ENCODE results near the gene ANKH. TPM values are rescaled to one million over a fixed set of nuclear protein-coding genes. Genes with fewer than 3 reads are reported as not detected.

ANKH gene
- total RNA-seq, 2 donors from 2014 or later: 177 to 205 TPM

- ATAC-seq (ENCODE audit: insufficient number of reproducible peaks, low FRiP score, low read depth): no peak
- no peaks in the 10 kb centered on the region for H3K27me3 ChIP-seq (replicated peaks; ENCODE audit: insufficient read depth)
- no peak for DNase-seq (ENCODE audit: low spot score)
- peaks cover 22% of the 10 kb centered on the region for H3K36me3 ChIP-seq
- TF ChIP-seq, protein P1, sequence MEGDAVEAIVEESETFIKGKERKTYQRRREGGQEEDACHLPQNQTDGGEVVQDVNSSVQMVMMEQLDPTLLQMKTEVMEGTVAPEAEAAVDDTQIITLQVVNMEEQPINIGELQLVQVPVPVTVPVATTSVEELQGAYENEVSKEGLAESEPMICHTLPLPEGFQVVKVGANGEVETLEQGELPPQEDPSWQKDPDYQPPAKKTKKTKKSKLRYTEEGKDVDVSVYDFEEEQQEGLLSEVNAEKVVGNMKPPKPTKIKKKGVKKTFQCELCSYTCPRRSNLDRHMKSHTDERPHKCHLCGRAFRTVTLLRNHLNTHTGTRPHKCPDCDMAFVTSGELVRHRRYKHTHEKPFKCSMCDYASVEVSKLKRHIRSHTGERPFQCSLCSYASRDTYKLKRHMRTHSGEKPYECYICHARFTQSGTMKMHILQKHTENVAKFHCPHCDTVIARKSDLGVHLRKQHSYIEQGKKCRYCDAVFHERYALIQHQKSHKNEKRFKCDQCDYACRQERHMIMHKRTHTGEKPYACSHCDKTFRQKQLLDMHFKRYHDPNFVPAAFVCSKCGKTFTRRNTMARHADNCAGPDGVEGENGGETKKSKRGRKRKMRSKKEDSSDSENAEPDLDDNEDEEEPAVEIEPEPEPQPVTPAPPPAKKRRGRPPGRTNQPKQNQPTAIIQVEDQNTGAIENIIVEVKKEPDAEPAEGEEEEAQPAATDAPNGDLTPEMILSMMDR (IDR thresholded peaks at IDR 0.05): no peak
- H3K4me3 ChIP-seq: no peak overlapping the region
- H3K27ac ChIP-seq: peak overlapping the region; percentile 59 to 66
- H3K4me1 ChIP-seq (ENCODE audit: control insufficient read depth in 1 of 2, low read depth in 2 of 2): peaks cover 34 to 67% of the 10 kb centered on the region in 2 donors
- no peaks in the 10 kb centered on the region for H3K9me3 ChIP-seq
These were observed 131.6 kb downstream of the ANKH start for GRCh38 chr5:14739981-14740380.

- DNase-seq (ENCODE audit: low spot score) (no peak), ATAC-seq (ENCODE audit: insufficient number of reproducible peaks, low FRiP score, low read depth) (peak; percentile 37)
- no peaks in the 10 kb centered on the region for H3K27me3 ChIP-seq (replicated peaks; ENCODE audit: insufficient read depth)
- H3K4me3 ChIP-seq: no peak overlapping the region
- peaks cover 25% of the 10 kb centered on the region for H3K36me3 ChIP-seq
- no peaks in the 10 kb centered on the region for H3K9me3 ChIP-seq
- H3K4me1 ChIP-seq (ENCODE audit: control insufficient read depth in 1 of 2, low read depth in 2 of 2): peaks cover 34 to 65% of the 10 kb centered on the region in 2 donors
- TF ChIP-seq, protein P1 (IDR thresholded peaks at IDR 0.05): no peak
- H3K27ac ChIP-seq: peak overlapping the region; percentile 59 to 66
These were observed 132.0 kb downstream of the ANKH start for GRCh38 chr5:14739538-14739937.

DNA sequence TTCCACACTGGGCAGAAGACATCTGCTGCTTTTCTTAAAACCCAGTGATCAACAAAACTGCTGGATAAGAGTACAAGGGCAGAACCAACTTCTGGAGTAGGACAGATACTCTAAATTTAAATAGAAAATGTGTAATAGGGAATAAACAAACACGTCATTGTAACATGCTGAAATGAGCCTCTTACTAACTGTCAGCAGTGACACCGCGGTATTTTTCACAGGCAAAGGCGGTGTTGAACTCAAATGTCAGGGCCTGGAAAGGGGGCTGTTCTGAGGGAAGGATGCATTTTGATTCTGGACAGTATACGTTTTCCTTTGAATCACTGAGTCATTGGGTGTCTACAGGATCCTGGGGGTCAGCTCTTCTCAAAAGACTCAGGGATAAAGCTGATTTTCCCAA, 133.5 kb downstream of the ANKH start:
- DNase-seq (ENCODE audit: low spot score) (no peak), ATAC-seq (ENCODE audit: insufficient number of reproducible peaks, low FRiP score, low read depth) (no peak)
- peaks cover 31% of the 10 kb centered on the region for H3K36me3 ChIP-seq

DNA sequence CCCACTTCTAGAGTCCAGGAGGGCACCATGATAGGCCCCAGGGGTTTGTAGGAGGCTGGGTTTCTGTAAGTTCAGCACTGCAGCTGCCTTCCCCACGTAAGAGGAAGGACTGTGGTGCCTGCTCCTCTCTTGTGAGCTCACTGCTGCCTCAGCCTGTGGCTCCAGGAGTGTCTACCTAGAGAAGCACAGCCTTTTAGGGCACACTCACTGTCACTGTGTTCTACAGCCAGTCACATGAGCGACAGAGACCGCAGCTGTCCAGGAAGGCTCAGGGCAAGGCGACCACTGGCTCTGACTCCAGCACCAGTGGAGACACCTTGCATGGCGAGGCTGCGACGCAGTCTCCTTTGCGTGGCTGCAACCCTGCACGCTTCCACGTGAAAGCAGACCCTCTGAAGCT, 134.3 kb downstream of the ANKH start:
- Histone ChIP-seq H3K4me1 (ENCODE audit: control insufficient read depth in 1 of 2, low read depth in 2 of 2) (peaks cover 26 to 42% of the 10 kb centered on the region in 2 donors), H3K27me3 (replicated peaks; ENCODE audit: insufficient read depth) (no peaks in the 10 kb centered on the region), H3K9me3 (no peaks in the 10 kb centered on the region), H3K4me3 (no peak overlapping the region), H3K27ac (no peak overlapping the region), H3K36me3 (peaks cover 31% of the 10 kb centered on the region)
- no peak for ATAC-seq (ENCODE audit: insufficient number of reproducible peaks, low FRiP score, low read depth)
- no peak for DNase-seq (ENCODE audit: low spot score)
- TF ChIP-seq, protein P1 (IDR thresholded peaks at IDR 0.05): no peak

More for the DNA sequence above, 133.5 kb downstream of the ANKH start:
- H3K4me1 ChIP-seq (ENCODE audit: control insufficient read depth in 1 of 2, low read depth in 2 of 2): peaks cover 30 to 50% of the 10 kb centered on the region in 2 donors
- H3K27me3 ChIP-seq (replicated peaks; ENCODE audit: insufficient read depth): no peaks in the 10 kb centered on the region
- TF ChIP-seq, protein P1 (IDR thresholded peaks at IDR 0.05): no peak
- no peak overlapping the region for H3K4me3 ChIP-seq
- H3K9me3 ChIP-seq: no peaks in the 10 kb centered on the region
- H3K27ac ChIP-seq: peak overlapping the region in 1 of 2 donors; percentile 59

- no peak for ATAC-seq (ENCODE audit: insufficient number of reproducible peaks, low FRiP score, low read depth)
- no peak overlapping the region for H3K27ac ChIP-seq
- H3K4me1 ChIP-seq (ENCODE audit: control insufficient read depth in 1 of 2, low read depth in 2 of 2): peaks cover 26 to 38% of the 10 kb centered on the region in 2 donors
These were observed 135.6 kb downstream of the ANKH start for GRCh38 chr5:14735944-14736343.

More at GRCh38 chr5:14735944-14736343, 135.6 kb downstream of the ANKH start:
- TF ChIP-seq, protein P1 (IDR thresholded peaks at IDR 0.05): no peak
- Histone ChIP-seq H3K27me3 (replicated peaks; ENCODE audit: insufficient read depth) (no peaks in the 10 kb centered on the region), H3K36me3 (peaks cover 20% of the 10 kb centered on the region), H3K9me3 (no peaks in the 10 kb centered on the region), H3K4me3 (no peak overlapping the region)
- DNase-seq (ENCODE audit: low spot score): no peak
